K562 treated with DMSO at 1 percent for 48 hours (cell line): ENCODE data around the gene TNFAIP2. TPM values are rescaled to one million over a fixed set of nuclear protein-coding genes. Genes with fewer than 3 reads are reported as not detected.

ENCODE experiments used
- total RNA-seq: library from RNA; unstranded; fragments of 300-600 nt; gene quantifications from 2 replicates; pipeline ENCODE4 v1.2.3, GENCODE V29; 2022; ENCODE audit warnings: low replicate concordance; ENCODE audit errors: extremely low read depth

TNFAIP2 gene, protein sequence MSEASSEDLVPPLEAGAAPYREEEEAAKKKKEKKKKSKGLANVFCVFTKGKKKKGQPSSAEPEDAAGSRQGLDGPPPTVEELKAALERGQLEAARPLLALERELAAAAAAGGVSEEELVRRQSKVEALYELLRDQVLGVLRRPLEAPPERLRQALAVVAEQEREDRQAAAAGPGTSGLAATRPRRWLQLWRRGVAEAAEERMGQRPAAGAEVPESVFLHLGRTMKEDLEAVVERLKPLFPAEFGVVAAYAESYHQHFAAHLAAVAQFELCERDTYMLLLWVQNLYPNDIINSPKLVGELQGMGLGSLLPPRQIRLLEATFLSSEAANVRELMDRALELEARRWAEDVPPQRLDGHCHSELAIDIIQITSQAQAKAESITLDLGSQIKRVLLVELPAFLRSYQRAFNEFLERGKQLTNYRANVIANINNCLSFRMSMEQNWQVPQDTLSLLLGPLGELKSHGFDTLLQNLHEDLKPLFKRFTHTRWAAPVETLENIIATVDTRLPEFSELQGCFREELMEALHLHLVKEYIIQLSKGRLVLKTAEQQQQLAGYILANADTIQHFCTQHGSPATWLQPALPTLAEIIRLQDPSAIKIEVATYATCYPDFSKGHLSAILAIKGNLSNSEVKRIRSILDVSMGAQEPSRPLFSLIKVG
- total RNA-seq: not detected in 2 replicates

DNA sequence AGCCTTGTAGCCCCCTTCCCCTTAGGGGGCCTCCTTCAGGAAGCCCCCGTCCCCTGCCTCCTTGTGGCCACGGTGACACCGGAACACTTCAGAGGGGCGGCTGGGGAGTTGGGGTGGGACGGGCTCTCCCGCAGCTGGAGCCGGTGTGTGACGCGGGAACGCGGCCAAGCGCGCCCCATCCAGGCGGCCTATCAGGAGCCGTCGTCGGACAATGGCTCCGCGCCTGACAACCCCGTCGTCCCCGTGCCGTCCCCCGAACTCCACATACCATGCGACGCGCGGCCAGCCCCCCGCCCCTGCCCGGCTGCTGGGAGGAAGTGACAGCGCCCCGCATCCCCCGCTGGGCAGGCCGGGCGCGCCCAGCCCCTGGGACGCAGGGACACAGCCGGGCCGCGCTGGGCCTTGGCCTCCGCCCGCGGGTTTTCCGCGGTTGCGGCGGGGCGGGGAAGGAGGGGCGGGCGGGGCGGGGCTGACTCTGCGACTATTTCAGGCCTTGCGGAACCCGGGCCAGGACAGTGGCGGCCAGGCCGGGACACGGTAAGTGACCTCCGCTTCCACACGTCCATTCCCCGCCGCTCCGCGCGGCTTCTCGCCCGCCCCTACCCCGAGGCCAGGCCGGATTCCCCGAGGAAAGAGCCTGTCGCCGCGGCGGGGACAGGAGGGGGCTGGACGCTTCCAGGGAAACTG, at the start of gene TNFAIP2:
Gene TNFAIP2 (plus strand): TSS at position 515 of the 687 bp plus-strand sequence. CDS start 2,997 bp downstream, outside the sequence.

DNA sequence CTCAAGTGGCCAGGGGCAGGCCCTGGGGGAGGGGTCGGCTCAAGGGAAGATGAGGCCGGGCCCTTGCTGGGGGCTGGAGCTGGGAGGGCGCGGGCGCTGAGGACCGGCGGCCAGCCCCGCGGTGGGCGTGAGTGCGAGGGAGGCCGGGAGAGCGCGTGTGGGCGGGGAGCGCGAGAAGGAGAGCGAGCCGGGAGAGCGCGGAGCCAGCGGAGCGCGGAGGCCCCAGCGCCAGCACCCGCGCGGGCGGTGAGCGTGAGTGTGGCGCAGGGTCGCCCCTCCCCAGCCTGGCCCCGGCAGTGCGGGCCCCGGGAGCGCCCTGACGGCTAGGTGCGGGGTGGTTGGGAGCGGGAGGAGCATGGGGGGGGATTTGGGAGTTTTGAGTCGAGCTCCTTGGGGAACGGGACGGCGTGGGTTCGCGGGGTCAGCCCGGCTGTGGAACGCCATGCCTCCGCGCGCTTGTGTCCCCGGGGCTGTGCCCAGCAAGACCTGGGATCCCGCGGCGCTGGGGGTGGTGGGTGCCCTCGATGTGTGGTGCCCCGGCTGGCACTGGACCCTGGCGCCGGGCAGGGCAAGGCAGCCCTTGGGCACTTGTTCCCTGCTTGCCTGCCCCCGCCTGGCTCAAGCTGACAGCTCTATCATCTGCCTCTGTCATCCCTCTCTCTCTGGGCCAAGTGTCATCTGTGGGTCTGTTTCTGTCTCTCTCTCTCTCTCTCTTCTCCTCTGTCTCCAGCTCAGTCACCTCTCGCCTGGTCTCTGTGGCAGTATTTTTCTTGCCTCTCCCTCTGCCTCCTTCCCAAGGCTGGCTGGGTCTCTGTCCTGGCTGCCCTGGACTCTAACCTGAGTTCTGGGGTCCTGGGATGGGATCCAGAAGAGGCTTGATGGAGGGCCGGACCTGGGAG, 39.0 kb upstream of the TNFAIP2 start, which contains the start of gene LBHD2:
Gene LBHD2 (plus strand): TSS at position 190 of the 899 bp plus-strand sequence. CDS start 1,803 bp downstream, outside the sequence.

DNA sequence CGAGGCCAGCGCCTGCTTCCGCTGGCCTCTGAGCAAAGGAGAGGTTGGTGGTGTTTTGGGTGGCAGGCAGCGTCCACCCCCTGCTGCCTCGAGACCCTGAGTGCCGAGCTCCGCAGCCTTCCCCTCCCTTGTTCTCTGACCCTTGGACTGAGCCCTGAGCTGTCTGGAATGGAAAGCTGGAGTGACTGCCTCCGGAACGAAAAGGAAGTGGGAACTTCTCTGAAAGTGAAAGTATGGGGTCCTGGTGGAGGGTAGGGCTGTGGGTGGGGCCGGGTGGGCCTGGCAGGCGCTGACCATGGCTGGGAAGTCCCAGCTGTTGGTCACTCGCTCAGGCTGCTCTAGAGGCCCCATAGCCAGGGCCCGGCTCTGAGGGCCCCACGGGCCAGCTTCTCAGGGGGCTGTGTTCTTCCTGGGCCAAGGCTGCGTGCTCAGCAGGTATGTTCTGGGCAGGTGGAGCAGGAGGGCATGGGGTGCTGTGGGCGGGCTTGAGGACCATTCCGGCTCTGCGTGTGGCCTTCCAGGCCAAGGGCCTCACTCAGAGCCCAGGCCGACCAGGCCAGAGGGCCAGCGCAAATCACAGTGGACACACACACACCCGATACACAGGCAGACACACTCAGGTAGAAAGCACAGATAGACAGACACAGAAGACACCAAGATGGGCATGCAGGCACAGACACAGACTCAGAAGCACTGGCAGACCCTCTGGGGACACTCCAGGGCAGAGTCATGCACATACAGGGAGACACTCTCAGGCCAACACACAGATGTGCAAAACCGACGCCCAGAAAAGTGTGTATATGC, 28.7 kb upstream of the TNFAIP2 start, which contains the start of gene EXOC3L4:
Gene EXOC3L4 (plus strand): TSS at position 320 of the 804 bp plus-strand sequence. CDS start 5,495 bp downstream, outside the sequence.

Other genes with a start within 250 kb of the TNFAIP2 start
- gene AMN, start 200.8 kb upstream of the TNFAIP2 start, total RNA-seq: not detected in 2 replicates
- gene CDC42BPB, start 65.9 kb upstream of the TNFAIP2 start, total RNA-seq: not detected in 2 replicates
- gene LBHD2, start 39.3 kb upstream of the TNFAIP2 start, total RNA-seq: not detected in 2 replicates
- not detected in 2 replicates for gene EXOC3L4, start 28.7 kb upstream of the TNFAIP2 start, total RNA-seq
- 386 TPM in 1 of 2 replicates, not detected in the other for gene EIF5, start 210.8 kb downstream of the TNFAIP2 start, total RNA-seq